Heart right ventricle (tissue), 16 donors: ENCODE measurements around the gene BLTP3B. TPM values are rescaled to one million over a fixed set of nuclear protein-coding genes. Genes with fewer than 3 reads are reported as not detected.
"Not testable (repeated sequence)": the region's sequence is repeated elsewhere in the genome, so short reads cannot be mapped to it uniquely, and the experiment has no call there.

Experiments
- ATAC-seq, 8 donors: fragments of 200-7000 bp; cut with Tn5 transposase; one replicate each; pipeline ENCODE4 v1.9.1; 2020; ENCODE audit warnings: mild to moderate bottlenecking in 8 of 8, moderate library complexity in 8 of 8, moderate number of reproducible peaks in 1 of 8
- DNase-seq, 2 donors: peaks; one replicate each; pipeline ENCODE4 v3.0.0-alpha.2; 2020
- H3K27ac ChIP-seq, 10 donors: fragments of 200-600 bp; sonication (generic) in 2 of 10; one replicate each; pipeline versions ENCODE4 v1.5.0 to v1.8.0; 2020 to 2022; ENCODE audit warnings: mild to moderate bottlenecking in 3 of 10
- H3K27me3 ChIP-seq, 7 donors: fragments of 200-600 bp; one replicate each; pipeline ENCODE4 v1.8.0; 2021 to 2022; ENCODE audit warnings: mild to moderate bottlenecking in 2 of 7
- H3K36me3 ChIP-seq, 9 donors: fragments of 200-600 bp; sonication (generic) in 1 of 9; one replicate each; pipeline versions ENCODE4 v1.5.0 to v1.8.0; 2020 to 2022; ENCODE audit warnings: mild to moderate bottlenecking in 2 of 9
- H3K4me1 ChIP-seq, 9 donors: fragments of 200-600 bp; sonication (generic) in 1 of 9; one replicate each; pipeline versions ENCODE4 v1.5.0 to v1.8.0; 2020 to 2022; ENCODE audit warnings: mild to moderate bottlenecking in 4 of 9
- H3K4me3 ChIP-seq, 10 donors: fragments of 200-600 bp; sonication (generic) in 2 of 10; one replicate each; pipeline versions ENCODE4 v1.5.0 to v1.8.0; 2020 to 2022; ENCODE audit warnings: mild to moderate bottlenecking in 7 of 10, moderate library complexity in 2 of 10
- H3K9me3 ChIP-seq, 11 donors: fragments of 200-600 bp in 10 of 11; sonication (generic) in 2 of 11; one replicate each; pipeline versions ENCODE4 v1.5.0 to v1.8.0; 2013 to 2022; ENCODE audit warnings: mild to moderate bottlenecking in 2 of 11, control low read depth in 1 of 11, moderate library complexity in 1 of 11
- CTCF ChIP-seq, 9 donors: fragments of 200-600 bp; sonication (generic) in 2 of 9; IDR thresholded peaks; one replicate each; pipeline versions ENCODE4 v1.5.0 to v1.8.0; 2021 to 2022; ENCODE audit warnings: antibody characterized with exemption in 9 of 9, mild to moderate bottlenecking in 5 of 9, moderate library complexity in 1 of 9
- WGBS, 2 donors: extraction: QIAGEN DNeasy Blood & Tissue Kit; methylation state at CpG; one replicate each; pipeline ENCODE4 v1.1.7; 2013; ENCODE audit warnings: inconsistent platforms in 1 of 2; 5-methylcytosine and 5-hydroxymethylcytosine counted together
- intact Hi-C, 10 donors: fragments of 100-400 bp; cut with DNase I; formaldehyde crosslinking; loops; one replicate each; pipeline versions ENCODE4 v1.11.1 to v1.14.2; 2022
- long read RNA-seq, 3 donors: library from polyadenylated mRNA; unstranded; transcript quantifications; one replicate each; pipeline ENCODE4 v2.0.0, GENCODE V29; 2020 to 2021
- polyA plus RNA-seq, 2 donors: library from polyadenylated mRNA; stranded (reverse); fragments of 200-250 nt; gene quantifications; one replicate each; pipeline ENCODE4 v1.2.3, GENCODE V29; 2013
- total RNA-seq, 10 donors: library from RNA; stranded (reverse); fragmentation: NEBNext Ultra II Directional in 3 of 10; extraction: Animal tissue kit (Norgen Biotek cat#: 25700) in 3 of 10; gene quantifications; one replicate each; pipeline versions ENCODE4 v1.2.1 to v1.2.4, GENCODE V29; 2021 to 2023
- donor health status: Arrhythmogenic right ventricular cardiomyopathy.
- donor health status: ischemic (EF 13 %, LVEDD 7.1; RV severe dilation, severe dysfunction).
- donor health status: healthy with polysubstance abuse.
- donor health status: DM: no; HTN: yes; CAD: no.
- donor health status: DM: no; HTN: no; CAD: no.
- donor health status: ischemic (EF 25% LVEDD 6.9; RV normal size, moderate dysfunction).
- donor health status: ischemic (EF 25% LVEDD 5.7; RV mildly dilated, moderate dysfunction).
- donor health status: healthy.
- donor health status: DM: yes; HTN: yes; CAD: no.
- donor health status: Ischemic cardiomyopathy.
- donor health status: ischemic (EF 35%, LVEDD 5.7; RV mildly dilated, moderate dysfunction).
- donor health status: nonischemic (EF 11% LVEDD 7.7; RV severe dilation, severe dysfunction).
- donor health status: DM: yes; HTN: yes; CAD: no.
- donor health status: PGD.
- donor health status: ischemic (EF 29% LVEDD 5.4; RV normal size, mild dysfunction).
- donor health status: nonischemic (EF 23%, LVEDD 6.1; RV moderate dilation, normal function).

Gene BLTP3B
- total RNA-seq: 10 to 100 TPM; 12.2 to 18.0 (median 15.2) TPM
- polyA plus RNA-seq: 1 to 10 TPM; 6.0 to 9.9 TPM
- long read RNA-seq, donor 1, full-length matches to known transcripts: 1 of 5 reads
- long read RNA-seq, donor 1, partial matches to known transcripts: 3 of 5 reads
- long read RNA-seq, donor 1, other reads (novel, unspliced or antisense): 1 of 5 reads
- long read RNA-seq, donor 2, full-length matches to known transcripts: 1 of 13 reads
- long read RNA-seq, donor 2, partial matches to known transcripts: 10 of 13 reads
- long read RNA-seq, donor 2, other reads (novel, unspliced or antisense): 2 of 13 reads
- long read RNA-seq, donor 3, full-length matches to known transcripts: 5 of 33 reads
- long read RNA-seq, donor 3, partial matches to known transcripts: 22 of 33 reads
- long read RNA-seq, donor 3, other reads (novel, unspliced or antisense): 6 of 33 reads

GRCh38 chr12:100142851-100143559, at the start of gene BLTP3B:
BLTP3B (minus strand) TSS chr12:100142874; CDS start chr12:100142635, 239 bp downstream.
- Histone ChIP-seq H3K27me3 (no peaks in the 10 kb centered on the region), H3K27ac (peak within 1 kb of the TSS; percentile 83 to 99 (median 97)), H3K4me3 (peak within 1 kb of the TSS; percentile 73 to 98 (median 97)), H3K4me1 (peaks cover 2 to 46% (median 26%) of the 10 kb centered on the region in 9 donors), H3K36me3 (no peaks in the 10 kb centered on the region), H3K9me3 (no peaks in the 10 kb centered on the region)
- intact Hi-C loops: loop anchor here in 6 of 10 donors (2.0 to 5.0 kb wide), 3 partner anchors 54 to 124 kb away; partner anchors contain the start of genes ACTR6 (in 4 of the 6), DEPDC4 (in 1 of the 6) and SCYL2 (in 1 of the 6)
- peak; percentile 98 to 100 (median 98) for ATAC-seq
- WGBS, 2 donors: 26 to 34% methylated on average over 27 to 34 of the region's 35 CpGs
- TF ChIP-seq CTCF (IDR thresholded peaks at IDR 0.05): no peak
- DNase-seq: peak; percentile 93 to 94

- peak; percentile 23 to 29 for DNase-seq
- intact Hi-C loops: no loop called here
- WGBS, 2 donors: 77% methylated on average over 13 of the region's 13 CpGs
- TF ChIP-seq CTCF (IDR thresholded peaks at IDR 0.05): no peak
- no peak overlapping the region for H3K4me3 ChIP-seq
- H3K27ac ChIP-seq: peak overlapping the region in 6 of 10 donors; percentile 1 to 42 (median 32)
- H3K27me3 ChIP-seq: no peaks in the 10 kb centered on the region
- H3K9me3 ChIP-seq: no peaks in the 10 kb centered on the region
- H3K4me1 ChIP-seq: peaks cover 0 to 18% (median 3%) of the 10 kb centered on the region in 9 donors
- ATAC-seq: peak in 7 of 8 donors; percentile 14 to 69 (median 49)
- H3K36me3 ChIP-seq: no peaks in the 10 kb centered on the region
Measured at GRCh38 chr12:100189636-100190394, 47.1 kb upstream of the BLTP3B start.

- intact Hi-C loops, H3K36me3 ChIP-seq, H3K4me3 ChIP-seq, ATAC-seq, DNase-seq, H3K9me3 ChIP-seq, H3K27me3 ChIP-seq: not testable (repeated sequence)
- Histone ChIP-seq H3K27ac (peak overlapping the region in 3 of 10 donors; percentile 23 to 42 (median 34)), H3K4me1 (peaks cover 0 to 19% (median 3%) of the 10 kb centered on the region in 9 donors)
- 78 to 90% methylated on average over 11 of the region's 11 CpGs for WGBS, 2 donors
Measured at GRCh38 chr12:100188888-100189635, 46.4 kb upstream of the BLTP3B start.

GRCh38 chr12:100187857-100188519, 45.3 kb upstream of the BLTP3B start:
- no peaks in the 10 kb centered on the region for H3K36me3 ChIP-seq
- no peak overlapping the region for H3K27ac ChIP-seq
- no peaks in the 10 kb centered on the region for H3K9me3 ChIP-seq
- 93 to 94% methylated on average over 5 of the region's 5 CpGs for WGBS, 2 donors
- no peak for TF ChIP-seq CTCF (IDR thresholded peaks at IDR 0.05)
- H3K4me1 ChIP-seq: peaks cover 0 to 19% (median 3%) of the 10 kb centered on the region in 9 donors
- no peak for ATAC-seq
- no peaks in the 10 kb centered on the region for H3K27me3 ChIP-seq
- DNase-seq: no peak
- no peak overlapping the region for H3K4me3 ChIP-seq
- intact Hi-C loops: no loop called here
